Liver (tissue), 9 donors: ENCODE measurements around the gene CADPS. TPM values are rescaled to one million over a fixed set of nuclear protein-coding genes. Genes with fewer than 3 reads are reported as not detected.

Experiments used
- DNase-seq: peaks from one replicate; pipeline ENCODE4 v3.0.0-alpha.2; 2017; ENCODE audit warnings: low spot score
- H3K27ac ChIP-seq, 2 donors: one replicate each; pipeline ENCODE4 v1.7.0; 2013; ENCODE audit warnings: inconsistent platforms in 2 of 2, low read length in 2 of 2, control low read depth in 1 of 2, low read depth in 1 of 2, mild to moderate bottlenecking in 1 of 2
- H3K27me3 ChIP-seq, 4 donors: one replicate each; pipeline versions ENCODE4 v1.6.1 to v1.7.0; 2013; ENCODE audit warnings: low read length in 3 of 4, inconsistent platforms in 1 of 4, mild to moderate bottlenecking in 1 of 4, moderate library complexity in 1 of 4; ENCODE audit not compliant: control insufficient read depth in 4 of 4, insufficient read depth in 4 of 4
- H3K36me3 ChIP-seq, 4 donors: one replicate each; pipeline versions ENCODE4 v1.6.1 to v1.7.0; 2013; ENCODE audit warnings: low read length in 3 of 4, mild to moderate bottlenecking in 3 of 4, low read depth in 1 of 4, moderate library complexity in 1 of 4; ENCODE audit not compliant: control insufficient read depth in 4 of 4, insufficient read depth in 3 of 4
- H3K4me1 ChIP-seq, 4 donors: one replicate each; pipeline versions ENCODE4 v1.6.1 to v1.7.0; 2013; ENCODE audit warnings: low read length in 3 of 4, mild to moderate bottlenecking in 3 of 4, moderate library complexity in 1 of 4; ENCODE audit not compliant: control insufficient read depth in 4 of 4, insufficient read depth in 4 of 4
- H3K4me3 ChIP-seq, 3 donors: one replicate each; pipeline versions ENCODE4 v1.6.1 to v1.7.0; 2013; ENCODE audit warnings: low read length in 3 of 3, control low read depth in 1 of 3, low read depth in 1 of 3, mild to moderate bottlenecking in 1 of 3
- H3K9ac ChIP-seq, 2 donors: one replicate each; pipeline ENCODE4 v1.7.0; 2013; ENCODE audit warnings: low read length in 2 of 2, mild to moderate bottlenecking in 2 of 2, moderate library complexity in 2 of 2, control low read depth in 1 of 2, low read depth in 1 of 2
- H3K9me3 ChIP-seq, 4 donors: one replicate each; pipeline versions ENCODE4 v1.6.1 to v1.7.0; 2013; ENCODE audit warnings: low read length in 3 of 4; ENCODE audit not compliant: control insufficient read depth in 4 of 4
- ATF3 ChIP-seq: IDR thresholded peaks from 2 replicates; pipeline ENCODE4 v1.6.1; 2016; ENCODE audit warnings: antibody characterized with exemption
- CTCF ChIP-seq: fragments of 150-350 bp; IDR thresholded peaks from 2 replicates; pipeline ENCODE4 v1.5.1; 2017; ENCODE audit warnings: improper control_type of control experiment, low read depth, low read length; ENCODE audit not compliant: missing input control
- EGR1 ChIP-seq, 2 donors: IDR thresholded peaks; 2 replicates each; pipeline ENCODE4 v1.6.1; 2016 to 2018; ENCODE audit warnings: antibody characterized with exemption in 2 of 2, low read depth in 2 of 2
- FOXA1 ChIP-seq: IDR thresholded peaks from 2 replicates; pipeline ENCODE4 v1.6.1; 2016; ENCODE audit warnings: antibody characterized with exemption
- FOXA2 ChIP-seq: IDR thresholded peaks from 2 replicates; pipeline ENCODE4 v1.6.1; 2016; ENCODE audit warnings: antibody characterized with exemption
- GABPA ChIP-seq, 2 donors: IDR thresholded peaks in 1 of 2; conservative IDR thresholded peaks in 1 of 2; 2 replicates each; pipeline ENCODE4 v1.6.1; 2016; ENCODE audit warnings: antibody characterized with exemption in 2 of 2, mild to moderate bottlenecking in 1 of 2, moderate library complexity in 1 of 2
- HNF4A ChIP-seq, 2 donors: conservative IDR thresholded peaks; 2 replicates each; pipeline ENCODE4 v1.6.1; 2016; ENCODE audit warnings: antibody characterized with exemption in 2 of 2, mild to moderate bottlenecking in 2 of 2
- HNF4G ChIP-seq: IDR thresholded peaks from 2 replicates; pipeline ENCODE4 v1.6.1; 2016; ENCODE audit warnings: antibody characterized with exemption
- JUND ChIP-seq, 2 donors: IDR thresholded peaks; 2 replicates each; pipeline ENCODE4 v1.6.1; 2016; ENCODE audit warnings: antibody characterized with exemption in 2 of 2
- MAX ChIP-seq: IDR thresholded peaks from 2 replicates; pipeline ENCODE4 v1.6.1; 2016; ENCODE audit warnings: antibody characterized with exemption
- RAD21 ChIP-seq, 2 donors: IDR thresholded peaks; 2 replicates each; pipeline ENCODE4 v1.6.1; 2016; ENCODE audit warnings: antibody characterized with exemption in 2 of 2, mild to moderate bottlenecking in 2 of 2
- RXRA ChIP-seq, 2 donors: IDR thresholded peaks; 2 replicates each; pipeline ENCODE4 v1.6.1; 2017 to 2018; ENCODE audit warnings: antibody characterized with exemption in 2 of 2, mild to moderate bottlenecking in 1 of 2
- SP1 ChIP-seq: IDR thresholded peaks from 2 replicates; pipeline ENCODE4 v1.6.1; 2018; ENCODE audit warnings: antibody characterized with exemption, mild to moderate bottlenecking
- TAF1 ChIP-seq: conservative IDR thresholded peaks from 2 replicates; pipeline ENCODE4 v1.6.1; 2016; ENCODE audit warnings: antibody characterized with exemption, mild to moderate bottlenecking
- YY1 ChIP-seq: IDR thresholded peaks from 2 replicates; pipeline ENCODE4 v1.6.1; 2016; ENCODE audit warnings: antibody characterized with exemption, mild to moderate bottlenecking
- WGBS: extraction: QIAGEN DNeasy Blood & Tissue Kit; methylation state at CpG from one replicate; pipeline ENCODE4 v1.1.7; 2013; 5-methylcytosine and 5-hydroxymethylcytosine counted together
- polyA plus RNA-seq, 2 donors: library from polyadenylated mRNA; stranded (reverse) in 1 of 2; unstranded in 1 of 2; fragments of 200-250 nt in 1 of 2; fragments of >200 nt in 1 of 2; fragmentation: Nextera tagmentation in 1 of 2; extraction: Ambion mirVana in 1 of 2; gene quantifications; one replicate each; pipeline versions ENCODE4 v1.2.1 to v1.2.3, GENCODE V29; 2013 to 2015
- total RNA-seq, 2 donors: library from RNA; depleted of rRNA; stranded (reverse); fragments of >200 nt; gene quantifications; one replicate each; pipeline ENCODE4 v1.2.3, GENCODE V29; 2014
- TF ChIP-seq, protein P1 (sequence below): IDR thresholded peaks from 2 replicates; pipeline ENCODE4 v1.6.1; 2016; ENCODE audit warnings: antibody characterized with exemption
- donor health status: healthy.
- donor health status: healthy.
- donor health status: healthy.
- donor health status: healthy.
- donor health status: healthy.

Gene CADPS
- total and polyA plus RNA-seq, 4 donors: 0.05 to 0.37 (median 0.17) TPM; not detected in 1

- Histone ChIP-seq H3K27me3 (no peaks in the 10 kb centered on the region), H3K27ac (no peak overlapping the region), H3K36me3 (no peaks in the 10 kb centered on the region), H3K9ac (no peak overlapping the region), H3K9me3 (no peaks in the 10 kb centered on the region), H3K4me1 (no peaks in the 10 kb centered on the region), H3K4me3 (no peak overlapping the region)
- 55% methylated on average over 4 of the region's 4 CpGs for WGBS
- no peak for TF ChIP-seq HNF4G
- no peak for DNase-seq
Observed at GRCh38 chr3:62454916-62455315, 420.3 kb downstream of the CADPS start.

DNA sequence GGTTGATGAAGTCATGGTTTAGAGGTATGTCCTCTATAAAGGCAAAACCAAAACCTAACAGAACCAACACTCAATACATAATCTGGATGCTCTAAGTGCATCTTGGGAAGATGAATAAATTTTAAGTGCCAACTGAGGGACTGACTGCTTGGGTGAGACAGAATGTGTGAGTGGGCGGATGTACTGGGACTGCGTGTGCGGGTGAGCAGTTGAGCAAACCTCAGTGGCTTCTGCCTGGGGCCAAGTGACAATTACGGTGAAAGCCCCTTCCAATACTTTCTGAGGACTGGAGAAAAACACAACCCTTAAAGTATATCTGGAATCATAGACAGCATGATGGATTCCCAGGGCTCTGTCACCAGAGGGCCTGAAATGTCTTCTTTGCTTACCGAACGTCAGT is 421.8 kb downstream of the CADPS start:
- H3K9ac ChIP-seq: no peak overlapping the region
- no peaks in the 10 kb centered on the region for H3K9me3 ChIP-seq
- no peaks in the 10 kb centered on the region for H3K27me3 ChIP-seq
- WGBS: 86% methylated on average over 6 of the region's 6 CpGs
- H3K27ac ChIP-seq: no peak overlapping the region
- no peak overlapping the region for H3K4me3 ChIP-seq
- no peaks in the 10 kb centered on the region for H3K36me3 ChIP-seq
- no peak for DNase-seq
- no peak for TF ChIP-seq TAF1
- no peak for TF ChIP-seq ATF3
- TF ChIP-seq, protein P1, sequence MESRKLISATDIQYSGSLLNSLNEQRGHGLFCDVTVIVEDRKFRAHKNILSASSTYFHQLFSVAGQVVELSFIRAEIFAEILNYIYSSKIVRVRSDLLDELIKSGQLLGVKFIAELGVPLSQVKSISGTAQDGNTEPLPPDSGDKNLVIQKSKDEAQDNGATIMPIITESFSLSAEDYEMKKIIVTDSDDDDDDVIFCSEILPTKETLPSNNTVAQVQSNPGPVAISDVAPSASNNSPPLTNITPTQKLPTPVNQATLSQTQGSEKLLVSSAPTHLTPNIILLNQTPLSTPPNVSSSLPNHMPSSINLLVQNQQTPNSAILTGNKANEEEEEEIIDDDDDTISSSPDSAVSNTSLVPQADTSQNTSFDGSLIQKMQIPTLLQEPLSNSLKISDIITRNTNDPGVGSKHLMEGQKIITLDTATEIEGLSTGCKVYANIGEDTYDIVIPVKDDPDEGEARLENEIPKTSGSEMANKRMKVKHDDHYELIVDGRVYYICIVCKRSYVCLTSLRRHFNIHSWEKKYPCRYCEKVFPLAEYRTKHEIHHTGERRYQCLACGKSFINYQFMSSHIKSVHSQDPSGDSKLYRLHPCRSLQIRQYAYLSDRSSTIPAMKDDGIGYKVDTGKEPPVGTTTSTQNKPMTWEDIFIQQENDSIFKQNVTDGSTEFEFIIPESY: no peak
- no peak for TF ChIP-seq YY1
- no peak for TF ChIP-seq CTCF
- TF ChIP-seq FOXA1: no peak
- no peak for TF ChIP-seq RXRA (IDR thresholded peaks at IDR 0.05)
- no peak for TF ChIP-seq FOXA2
- TF ChIP-seq SP1: no peak
- no peak for TF ChIP-seq RAD21 (IDR thresholded peaks at IDR 0.05)
- no peak for TF ChIP-seq EGR1 (IDR thresholded peaks at IDR 0.05; ENCODE audit: low read depth in 2 of 2)
- no peak for TF ChIP-seq JUND (IDR thresholded peaks at IDR 0.05)
- TF ChIP-seq GABPA (IDR thresholded peaks at IDR 0.05 in 1 of 2, conservative IDR thresholded peaks at IDR 0.05 in 1 of 2): no peak
- TF ChIP-seq HNF4A (conservative IDR thresholded peaks at IDR 0.05): no peak
- TF ChIP-seq MAX: no peak
- no peaks in the 10 kb centered on the region for H3K4me1 ChIP-seq
